Calu3 (cell line): ENCODE measurements around the gene MRTFA. TPM values are rescaled to one million over a fixed set of nuclear protein-coding genes. Genes with fewer than 3 reads are reported as not detected.
A peak's percentile ranks its signal among the peaks of the same experiment; 100 is the strongest.
"Not testable (repeated sequence)": the region's sequence is repeated elsewhere in the genome, so short reads cannot be mapped to it uniquely, and the experiment has no call there.

Experiments
- BruUV-seq: library from RNA; stranded (reverse); fragments of 400-500 nt; replicated peaks from 2 replicates; lab custom pipeline; 2021; lab: Mats Ljungman, UMichigan
- CTCF ChIA-PET: fragments of 300-600 bp; sonication (Branson Sonifier 250); formaldehyde crosslinking; loops from one replicate; lab custom pipeline; 2022; ENCODE audit warnings: antibody characterized with exemption; lab: Charles Lee
- DNase-seq: peaks from one replicate; pipeline ENCODE4 v3.0.0; 2022
- H3K27ac Mint-ChIP-seq: one replicate; pipeline ENCODE4 v1.8.0; 2022; ENCODE audit warnings: mixed read lengths; ENCODE audit not compliant: unreplicated experiment
- H3K27me3 Mint-ChIP-seq: one replicate; pipeline ENCODE4 v1.8.0; 2022; ENCODE audit warnings: mixed read lengths; ENCODE audit not compliant: unreplicated experiment
- H3K36me3 Mint-ChIP-seq: one replicate; pipeline ENCODE4 v1.8.0; 2022; ENCODE audit warnings: mild to moderate bottlenecking, moderate library complexity, mixed read lengths; ENCODE audit not compliant: insufficient read depth, unreplicated experiment
- H3K4me1 Mint-ChIP-seq: one replicate; pipeline ENCODE4 v1.8.0; 2022; ENCODE audit warnings: mild to moderate bottlenecking, low read depth, mixed read lengths; ENCODE audit not compliant: unreplicated experiment
- H3K4me3 Mint-ChIP-seq: one replicate; pipeline ENCODE4 v1.8.0; 2022; ENCODE audit warnings: mild to moderate bottlenecking, low read depth, moderate library complexity, mixed read lengths; ENCODE audit not compliant: unreplicated experiment
- H3K9me3 Mint-ChIP-seq: one replicate; pipeline ENCODE4 v1.8.0; 2022; ENCODE audit warnings: low read depth, mixed read lengths; ENCODE audit not compliant: unreplicated experiment
- CTCF ChIP-seq: fragments of 200-600 bp; IDR thresholded peaks from one replicate; pipeline ENCODE4 v1.8.0; 2022; ENCODE audit warnings: antibody characterized with exemption; ENCODE audit not compliant: unreplicated experiment
- intact Hi-C: fragments of 100-400 bp; cut with micrococcal nuclease; formaldehyde crosslinking; loops from one replicate; pipeline ENCODE4 v1.10.0; 2022; ENCODE audit not compliant: unreplicated experiment
- total RNA-seq: library from RNA; stranded (reverse); gene quantifications from 2 replicates; pipeline ENCODE4 v1.2.3, GENCODE V29; 2022

Gene MRTFA
- total RNA-seq, 1 experiment from 2014 or later, result 54.1 TPM

GRCh38 chr22:40506762-40507161 is 129.8 kb downstream of the MRTFA start:
- Mint-ChIP-seq H3K4me3 (no peak overlapping the region), H3K36me3 (peaks cover 6% of the 10 kb centered on the region), H3K27me3 (no peaks in the 10 kb centered on the region), H3K4me1 (peaks cover 55% of the 10 kb centered on the region), H3K9me3 (peaks cover 3% of the 10 kb centered on the region), H3K27ac (no peak overlapping the region)
- CTCF ChIA-PET, result interaction anchor here (0.5 to 1.1 kb wide), 2 partner anchors 21 to 22 kb away, joined by 3 read pairs; no protein-coding TSS in a partner anchor
- TF ChIP-seq CTCF, result no peak
- intact Hi-C loops, result no loop called here
- no peak for DNase-seq
- BruUV-seq, result no TSS peak

GRCh38 chr22:40504285-40505249 is 132.0 kb downstream of the MRTFA start:
- Mint-ChIP-seq H3K27ac (no peak overlapping the region), H3K9me3 (peaks cover 3% of the 10 kb centered on the region), H3K36me3 (peaks cover 6% of the 10 kb centered on the region), H3K4me1 (peaks cover 36% of the 10 kb centered on the region), H3K4me3 (no peak overlapping the region), H3K27me3 (no peaks in the 10 kb centered on the region)
- no peak for DNase-seq
- BruUV-seq, result no TSS peak
- intact Hi-C loops, result no loop called here
- CTCF ChIA-PET, result no interaction called here
- no peak for TF ChIP-seq CTCF

- Mint-ChIP-seq H3K4me3 (no peak overlapping the region), H3K9me3 (peaks cover 3% of the 10 kb centered on the region), H3K27ac (peak overlapping the region; percentile 65), H3K4me1 (peaks cover 38% of the 10 kb centered on the region), H3K36me3 (peaks cover 12% of the 10 kb centered on the region), H3K27me3 (no peaks in the 10 kb centered on the region)
- no TSS peak for BruUV-seq
- DNase-seq, result no peak
- intact Hi-C loops, result no loop called here
- CTCF ChIA-PET, result no interaction called here
- TF ChIP-seq CTCF, result no peak
These were observed 133.6 kb downstream of the MRTFA start for GRCh38 chr22:40502919-40503318.

- DNase-seq, H3K9me3 Mint-ChIP-seq, CTCF ChIA-PET, intact Hi-C loops, H3K4me3 Mint-ChIP-seq, BruUV-seq, H3K27me3 Mint-ChIP-seq, H3K27ac Mint-ChIP-seq: not testable (repeated sequence)
- H3K36me3 Mint-ChIP-seq, result peaks cover 18% of the 10 kb centered on the region
- peaks cover 40% of the 10 kb centered on the region for H3K4me1 Mint-ChIP-seq
These were observed 136.1 kb downstream of the MRTFA start for GRCh38 chr22:40500465-40500786.
